Lower lobe of right lung (tissue), 2 donors: Measurements from ENCODE around the gene AGAP3. TPM values are rescaled to one million over a fixed set of nuclear protein-coding genes. Genes with fewer than 3 reads are reported as not detected.

Source experiments
- ATAC-seq, 2 donors: fragments of 200-7000 bp; cut with Tn5 transposase; one replicate each; pipeline ENCODE4 v1.9.1; 2020 to 2022; ENCODE audit warnings: mild to moderate bottlenecking in 2 of 2, moderate library complexity in 2 of 2
- DNase-seq: peaks from one replicate; pipeline ENCODE4 v3.0.0-alpha.2; 2020
- H3K27ac ChIP-seq: fragments of 200-600 bp; one replicate; pipeline ENCODE4 v1.8.0; 2022
- H3K27me3 ChIP-seq: fragments of 200-600 bp; one replicate; pipeline ENCODE4 v1.8.0; 2022; ENCODE audit warnings: low read depth
- H3K36me3 ChIP-seq: fragments of 200-600 bp; one replicate; pipeline ENCODE4 v1.8.0; 2022; ENCODE audit warnings: mild to moderate bottlenecking
- H3K4me1 ChIP-seq: fragments of 200-600 bp; one replicate; pipeline ENCODE4 v1.8.0; 2022
- H3K4me3 ChIP-seq: fragments of 200-600 bp; one replicate; pipeline ENCODE4 v1.8.0; 2022; ENCODE audit warnings: mild to moderate bottlenecking
- H3K9me3 ChIP-seq: fragments of 200-600 bp; one replicate; pipeline ENCODE4 v1.8.0; 2022
- CTCF ChIP-seq: fragments of 200-600 bp; IDR thresholded peaks from one replicate; pipeline ENCODE4 v1.8.0; 2022; ENCODE audit warnings: antibody characterized with exemption, mild to moderate bottlenecking
- intact Hi-C: fragments of 100-400 bp; cut with DNase I; formaldehyde crosslinking; loops from one replicate; pipeline ENCODE4 v1.11.0; 2022
- total RNA-seq: library from RNA; stranded (reverse); fragmentation: NEBNext Ultra II Directional; extraction: Animal tissue kit (Norgen Biotek cat#: 25700); gene quantifications from one replicate; pipeline ENCODE4 v1.2.1, GENCODE V29; 2021
- donor health status: DM: no; HTN: yes; CAD: no; lungs with severe emphysema.

The AGAP3 gene
- total RNA-seq, 1 donor from 2014 or later = 157 TPM

- peaks cover 56% of the 10 kb centered on the region for H3K27me3 ChIP-seq
- no peak overlapping the region for H3K4me3 ChIP-seq
- H3K4me1 ChIP-seq = no peaks in the 10 kb centered on the region
- DNase-seq = no peak
- intact Hi-C loops = no loop called here
- no peak overlapping the region for H3K27ac ChIP-seq
- H3K9me3 ChIP-seq = no peaks in the 10 kb centered on the region
- TF ChIP-seq CTCF = no peak
- no peak for ATAC-seq
- H3K36me3 ChIP-seq = no peaks in the 10 kb centered on the region
Measured at GRCh38 chr7:151173386-151174245, 87.3 kb downstream of the AGAP3 start.

DNA sequence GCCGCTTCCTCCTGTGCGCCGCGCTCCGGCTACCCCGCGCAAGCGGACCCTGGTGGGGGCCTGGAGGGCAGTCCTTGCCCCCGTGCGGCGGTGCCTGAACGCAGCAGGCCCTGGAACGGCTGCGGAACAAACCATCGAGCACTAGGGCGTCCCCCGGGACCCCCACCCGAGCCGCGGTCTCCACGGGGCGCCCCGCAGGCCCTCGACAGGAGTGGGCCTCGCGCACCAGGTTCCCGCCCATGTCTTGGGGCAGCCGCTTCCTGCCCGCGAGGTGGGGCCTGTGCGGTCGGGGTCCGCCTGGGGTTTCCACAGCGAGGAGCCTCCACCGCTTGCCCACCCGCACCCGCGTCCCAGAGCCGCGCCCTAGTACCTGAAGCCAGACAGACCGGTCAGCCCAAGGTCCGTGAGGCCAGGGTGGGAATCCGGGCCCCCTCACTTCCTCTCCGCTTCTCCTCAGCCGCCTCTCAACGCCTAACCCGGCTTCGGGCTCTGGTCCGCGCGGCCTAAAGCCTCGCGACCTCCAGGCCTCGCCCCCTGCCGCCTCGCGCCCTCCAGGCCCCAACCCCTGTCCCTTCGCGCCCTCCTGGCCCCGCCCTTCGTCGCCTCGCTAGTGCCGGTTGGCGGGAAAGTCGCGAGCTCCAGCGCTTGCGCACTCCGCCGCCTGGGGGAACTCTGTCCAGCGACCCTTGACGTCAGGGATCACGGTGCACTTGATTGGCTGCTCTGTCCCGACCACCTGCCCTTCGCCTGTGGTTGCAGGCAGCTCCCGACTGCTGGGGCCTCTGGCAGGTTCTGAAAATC is 88.2 kb downstream of the AGAP3 start:
- no peak for TF ChIP-seq CTCF
- no peaks in the 10 kb centered on the region for H3K4me1 ChIP-seq
- H3K9me3 ChIP-seq = no peaks in the 10 kb centered on the region
- no peak overlapping the region for H3K4me3 ChIP-seq
- ATAC-seq = peak; percentile 14 to 26
- H3K27me3 ChIP-seq = peaks cover 48% of the 10 kb centered on the region
- H3K36me3 ChIP-seq = no peaks in the 10 kb centered on the region
- no peak for DNase-seq
- intact Hi-C loops = no loop called here
- no peak overlapping the region for H3K27ac ChIP-seq

DNA sequence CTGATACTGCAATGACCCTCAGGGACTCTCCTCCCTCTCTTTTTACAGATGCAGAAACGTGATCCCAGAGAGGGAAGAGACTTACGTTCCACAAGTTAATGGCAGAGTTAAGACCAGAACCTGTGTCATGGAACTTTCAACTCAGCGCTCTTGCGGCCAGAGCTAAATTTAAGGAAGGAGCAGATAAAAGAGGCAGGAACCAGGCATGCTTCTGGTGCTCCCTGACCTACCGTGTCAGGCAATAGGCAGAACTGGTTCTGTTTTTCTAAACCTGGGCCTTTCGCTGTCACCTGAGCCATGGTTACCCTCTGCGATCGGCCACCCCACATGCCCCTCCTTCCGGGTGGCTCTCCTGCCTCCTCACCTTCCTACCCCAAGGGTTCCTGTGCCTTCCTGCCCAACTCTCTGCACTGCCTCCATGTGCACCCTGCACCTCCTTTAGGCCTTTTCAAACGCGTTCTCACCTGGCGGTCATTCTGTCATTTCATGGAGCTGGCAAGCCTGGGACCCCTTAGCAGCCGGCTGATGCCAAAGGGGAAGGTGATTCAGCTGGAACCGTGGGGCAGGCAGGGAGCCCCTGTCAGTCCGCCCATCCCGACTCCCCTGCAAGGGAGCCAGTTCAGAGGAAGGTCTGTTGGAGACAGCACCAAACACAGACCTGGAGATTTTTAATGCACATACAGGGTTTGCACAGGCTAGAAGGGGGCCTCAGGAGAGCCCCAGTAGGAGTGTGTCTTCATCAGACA is 88.9 kb downstream of the AGAP3 start:
- no peak for DNase-seq
- no peak overlapping the region for H3K4me3 ChIP-seq
- intact Hi-C loops = no loop called here

DNA sequence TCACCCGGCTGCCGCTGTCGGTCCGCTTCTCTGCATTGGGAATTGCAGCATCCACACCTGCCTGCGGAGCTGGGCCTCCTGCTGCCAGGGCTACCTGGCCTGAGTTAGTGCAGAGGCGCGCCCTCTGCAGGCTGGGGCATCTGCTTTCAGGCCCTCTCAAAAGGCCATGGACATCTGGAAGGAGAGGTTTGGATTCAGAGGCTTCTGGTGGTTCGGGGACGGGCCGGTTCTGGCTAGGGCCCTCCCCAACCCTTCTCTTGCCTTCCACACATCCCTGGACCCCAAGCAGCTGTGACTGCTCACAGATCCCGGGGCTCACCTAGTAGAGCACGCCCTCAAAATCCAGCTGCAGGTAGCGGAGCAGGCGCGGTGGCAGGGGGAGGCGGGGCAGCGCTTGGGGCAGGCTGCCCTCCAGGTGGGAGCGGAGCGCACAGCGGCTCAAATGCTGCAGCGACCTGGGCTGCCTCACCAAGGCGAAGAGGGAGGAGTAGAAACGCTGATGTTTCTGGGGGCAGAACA is 89.6 kb downstream of the AGAP3 start:
- Histone ChIP-seq H3K36me3 (no peaks in the 10 kb centered on the region), H3K4me3 (no peak overlapping the region), H3K27me3 (peaks cover 44% of the 10 kb centered on the region), H3K27ac (no peak overlapping the region), H3K9me3 (no peaks in the 10 kb centered on the region), H3K4me1 (no peaks in the 10 kb centered on the region)
- intact Hi-C loops = no loop called here
- no peak for TF ChIP-seq CTCF
- no peak for DNase-seq
- no peak for ATAC-seq

More for the DNA sequence above, 88.9 kb downstream of the AGAP3 start:
- no peaks in the 10 kb centered on the region for H3K4me1 ChIP-seq
- no peaks in the 10 kb centered on the region for H3K9me3 ChIP-seq
- no peaks in the 10 kb centered on the region for H3K36me3 ChIP-seq
- no peak for TF ChIP-seq CTCF
- ATAC-seq = no peak
- no peak overlapping the region for H3K27ac ChIP-seq
- H3K27me3 ChIP-seq = peaks cover 44% of the 10 kb centered on the region

DNA sequence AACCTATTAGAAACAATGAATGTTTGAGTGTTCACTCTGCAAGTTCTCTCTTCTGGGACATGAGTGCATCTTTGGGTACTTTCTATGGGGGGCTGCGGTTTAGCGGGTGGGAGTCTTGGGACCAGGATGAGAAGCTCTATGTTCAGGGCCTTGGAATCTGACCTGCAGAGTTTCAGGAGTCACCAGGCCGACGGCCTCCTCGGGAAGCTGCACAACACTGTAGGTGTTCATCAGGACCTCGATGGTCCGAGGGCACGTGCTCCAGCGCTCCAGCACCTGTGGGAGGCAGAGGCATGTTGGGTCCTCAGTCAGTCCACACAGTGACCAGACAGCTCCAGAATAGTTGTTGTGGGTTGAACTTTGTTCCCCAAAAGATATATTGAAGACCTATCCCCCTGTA is 90.1 kb downstream of the AGAP3 start:
- peaks cover 43% of the 10 kb centered on the region for H3K27me3 ChIP-seq
- no peak for TF ChIP-seq CTCF
- H3K36me3 ChIP-seq = no peaks in the 10 kb centered on the region
- DNase-seq (no peak), ATAC-seq (no peak)
- no peaks in the 10 kb centered on the region for H3K4me1 ChIP-seq
- no peaks in the 10 kb centered on the region for H3K9me3 ChIP-seq
- no peak overlapping the region for H3K27ac ChIP-seq
- intact Hi-C loops = no loop called here
- no peak overlapping the region for H3K4me3 ChIP-seq
